ENCODE results near the gene HNRNPA1.
A peak's percentile ranks its signal among the peaks of the same experiment; 100 is the strongest.
"Not testable (repeated sequence)": the region's sequence is repeated elsewhere in the genome, so short reads cannot be mapped to it uniquely, and the experiment has no call there.

The HNRNPA1 gene

DNA sequence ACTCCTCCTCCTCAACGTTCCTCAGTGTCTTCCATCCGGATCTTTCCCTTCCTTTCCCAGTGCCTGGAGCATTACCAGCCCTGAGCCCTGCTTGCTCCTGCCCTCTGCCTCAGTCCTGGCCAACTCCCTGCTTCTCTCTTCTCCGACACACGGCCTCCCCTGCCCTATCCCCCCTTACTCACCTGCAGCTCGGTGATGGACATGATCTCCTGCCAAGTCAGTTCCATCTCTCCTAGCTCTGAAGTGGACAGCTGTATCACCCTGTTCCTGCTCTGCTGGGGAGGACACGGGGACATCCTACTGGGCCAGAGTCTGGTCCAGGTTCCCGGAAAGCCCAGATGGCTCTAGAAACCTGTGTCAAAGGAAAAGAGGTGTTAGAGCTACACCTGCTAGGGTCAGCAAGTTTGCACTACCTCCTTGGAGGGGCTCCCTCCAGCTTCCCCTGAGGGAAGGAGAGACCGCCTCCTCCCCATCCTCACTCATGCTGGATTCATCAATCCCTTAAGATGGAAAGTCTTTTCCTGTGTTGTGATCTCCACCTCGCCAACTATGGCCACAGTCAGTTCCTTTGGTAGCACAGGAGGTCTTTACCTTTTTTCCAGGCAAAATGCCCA is 14.5 kb downstream of the HNRNPA1 start:
- intact Hi-C loops (cut with DNase I): loop anchor here (5.0 kb wide), 1 partner anchor 72 kb away; no protein-coding TSS in a partner anchor
- no peak for DNase-seq

DNA sequence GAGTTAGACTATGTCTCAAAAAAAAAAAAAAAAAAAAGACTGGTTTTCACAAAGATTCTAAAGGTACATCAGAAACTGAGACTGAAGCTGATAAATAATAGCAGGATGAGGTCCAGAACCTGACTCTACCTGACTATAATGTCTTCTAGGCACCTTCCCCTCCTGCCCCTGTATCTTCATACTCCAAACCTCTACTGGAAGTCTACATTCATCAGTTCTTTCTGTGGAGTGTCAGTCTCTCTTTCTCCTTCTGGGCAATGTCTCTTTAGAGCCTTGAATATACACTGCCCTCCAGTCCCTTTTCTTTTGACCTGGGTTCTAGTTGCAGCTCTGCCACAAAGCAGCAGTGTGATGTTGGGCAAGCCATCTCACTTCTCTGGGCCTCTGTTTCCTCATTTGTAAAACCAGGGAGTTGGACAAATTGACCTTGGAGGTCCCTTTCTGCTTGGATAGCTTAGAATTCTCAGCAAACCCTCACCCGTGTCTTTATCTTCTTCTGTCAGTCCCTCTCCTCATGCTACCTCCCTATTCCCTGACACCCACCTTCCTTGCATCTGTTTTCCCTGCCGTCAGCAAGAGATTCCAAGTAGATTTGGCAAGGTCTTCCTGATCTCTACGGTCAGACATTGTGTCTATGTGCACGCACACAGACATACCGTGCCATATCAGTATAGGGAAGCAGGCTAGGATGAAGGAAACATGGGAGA is 16.0 kb downstream of the HNRNPA1 start:
- DNase-seq: no peak
- intact Hi-C loops (cut with DNase I): no loop called here

GRCh38 chr12:54298904-54299303 is 18.4 kb downstream of the HNRNPA1 start:
- intact Hi-C loops (cut with DNase I): no loop called here
- no peak for DNase-seq

- intact Hi-C loops (cut with DNase I): no loop called here
- no peak for DNase-seq
Measured at GRCh38 chr12:54299515-54300224, 19.1 kb downstream of the HNRNPA1 start.

DNA sequence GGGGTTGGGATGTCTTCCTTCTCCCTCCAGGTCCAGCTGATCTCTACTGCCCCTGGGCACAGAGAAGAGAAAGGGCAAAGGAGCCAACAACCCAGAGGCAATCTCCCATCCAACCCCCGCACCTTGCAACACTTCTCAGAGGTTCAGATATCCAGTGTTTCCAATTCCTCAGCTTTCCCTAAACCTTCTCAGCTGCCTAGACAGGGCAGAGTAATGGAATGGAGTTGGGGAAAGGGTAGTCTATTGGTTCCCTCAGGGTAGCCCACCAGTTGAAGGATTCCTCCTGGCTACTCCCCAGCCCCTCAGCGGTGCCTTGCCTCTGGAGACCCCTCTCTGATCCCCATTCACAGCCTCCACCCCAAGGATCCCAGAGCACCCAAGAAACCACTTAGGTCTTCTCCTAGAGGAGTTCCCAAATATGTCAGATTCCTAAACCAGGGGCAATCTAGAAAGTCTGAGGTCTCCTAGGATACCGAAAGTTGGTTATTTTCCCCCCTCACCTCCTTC is 19.8 kb downstream of the HNRNPA1 start:
- DNase-seq: no peak
- intact Hi-C loops (cut with DNase I): no loop called here

DNA sequence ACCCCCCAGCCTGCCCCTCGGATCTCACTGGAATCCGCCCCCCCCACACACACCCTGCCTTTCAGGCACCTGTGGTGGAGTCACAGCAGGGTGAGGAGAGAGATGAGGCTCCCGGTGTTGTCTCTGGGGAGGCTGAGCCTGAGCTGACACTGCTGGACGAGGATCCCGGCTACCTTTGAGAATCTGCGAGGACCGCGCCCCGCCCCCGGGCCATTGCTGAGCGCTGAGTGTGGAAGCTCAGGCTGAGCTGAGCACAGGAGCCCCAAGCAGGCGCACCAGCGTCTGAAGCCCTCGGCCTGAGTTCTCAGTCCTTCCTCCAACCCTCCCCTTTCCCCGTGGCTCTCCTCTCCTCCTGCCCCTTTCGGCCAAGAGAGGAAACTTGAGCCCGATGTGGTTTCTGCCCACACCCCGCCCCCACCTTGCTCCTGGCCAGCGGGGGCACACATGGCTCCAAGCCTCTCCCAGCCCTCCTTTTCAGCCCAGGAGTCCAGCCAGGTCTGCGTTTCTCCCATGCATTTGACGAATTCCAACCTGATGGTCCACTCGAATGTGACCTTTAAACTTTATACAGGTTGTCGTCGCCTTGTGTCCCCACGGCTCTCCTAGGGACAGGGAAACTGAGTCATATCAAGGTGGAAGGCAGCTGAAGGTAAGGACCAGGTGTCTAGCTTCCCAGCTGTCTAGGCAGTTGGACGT is 20.4 kb downstream of the HNRNPA1 start, which contains the start of gene NFE2:
Gene NFE2 (minus strand): TSS at position 284 of the 696 bp plus-strand sequence. CDS start 5,767 bp downstream, outside the sequence.
- intact Hi-C loops (cut with DNase I): no loop called here
- peak in 3 of 10 donors; percentile 24 to 87 (median 86) for DNase-seq

DNA sequence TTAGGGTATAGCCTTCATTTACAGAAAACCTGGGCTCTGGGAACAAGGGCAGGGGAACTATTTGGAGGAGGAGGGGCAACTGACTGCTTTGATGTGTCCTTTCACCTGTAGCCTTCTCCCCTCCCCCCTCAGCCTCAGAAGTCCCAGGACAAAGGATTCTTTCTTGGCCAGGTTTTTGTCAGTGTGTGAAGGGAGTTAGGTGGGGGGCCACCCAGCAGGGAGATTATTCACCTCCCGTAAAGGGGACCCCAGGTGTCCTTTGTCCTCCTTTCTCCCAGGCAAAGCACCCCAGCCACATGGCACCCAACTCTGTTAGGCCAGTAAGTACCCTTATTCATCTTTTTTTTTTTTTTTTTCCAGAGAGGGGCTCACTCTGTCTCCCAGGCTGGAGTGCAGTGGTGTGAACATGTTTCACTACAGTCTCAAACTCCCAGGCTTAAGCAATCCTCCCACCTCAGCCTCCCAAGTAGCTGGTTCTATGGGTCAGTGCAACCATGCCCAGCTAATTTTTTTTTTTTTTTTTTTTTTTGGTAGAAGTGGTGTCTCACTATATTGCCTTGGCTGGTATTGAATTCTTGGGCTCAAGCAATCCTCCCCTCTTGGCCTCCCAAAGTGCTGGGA is 21.0 kb downstream of the HNRNPA1 start:
- intact Hi-C loops (cut with DNase I): no loop called here
- DNase-seq: no peak

GRCh38 chr12:54303640-54304039 is 23.1 kb downstream of the HNRNPA1 start:
- intact Hi-C loops (cut with DNase I): no loop called here

GRCh38 chr12:54304187-54304810 is 23.8 kb downstream of the HNRNPA1 start:
- DNase-seq: peak in 2 of 10 donors; percentile 25 to 85
- intact Hi-C loops (cut with DNase I): no loop called here

More at GRCh38 chr12:54303640-54304039, 23.1 kb downstream of the HNRNPA1 start:
- DNase-seq: no peak

- DNase-seq: peak in 1 of 10 donors; percentile 88
- intact Hi-C loops (cut with DNase I): no loop called here
Measured at GRCh38 chr12:54306925-54307741, 26.6 kb downstream of the HNRNPA1 start.

DNA sequence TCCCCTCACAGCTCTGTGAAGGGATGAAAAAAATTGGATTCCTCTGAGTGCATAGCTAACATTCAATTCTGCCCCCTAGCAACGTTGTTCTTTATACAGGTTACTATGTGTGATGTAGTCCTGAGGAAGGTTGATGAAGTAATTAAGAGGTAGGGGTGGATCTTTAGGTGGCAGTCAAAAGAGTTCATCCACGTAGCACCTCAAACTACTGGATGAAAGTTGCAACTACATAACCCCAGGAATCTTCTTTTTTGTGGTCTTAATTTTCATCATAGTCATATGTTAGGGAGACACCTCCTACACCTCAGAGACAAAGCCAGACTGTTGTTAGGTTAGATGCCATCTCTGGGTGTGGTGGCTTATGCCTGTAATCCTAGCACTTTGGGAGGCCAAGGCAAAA is 30.5 kb downstream of the HNRNPA1 start:
- no peak for DNase-seq
- intact Hi-C loops (cut with DNase I): no loop called here

DNA sequence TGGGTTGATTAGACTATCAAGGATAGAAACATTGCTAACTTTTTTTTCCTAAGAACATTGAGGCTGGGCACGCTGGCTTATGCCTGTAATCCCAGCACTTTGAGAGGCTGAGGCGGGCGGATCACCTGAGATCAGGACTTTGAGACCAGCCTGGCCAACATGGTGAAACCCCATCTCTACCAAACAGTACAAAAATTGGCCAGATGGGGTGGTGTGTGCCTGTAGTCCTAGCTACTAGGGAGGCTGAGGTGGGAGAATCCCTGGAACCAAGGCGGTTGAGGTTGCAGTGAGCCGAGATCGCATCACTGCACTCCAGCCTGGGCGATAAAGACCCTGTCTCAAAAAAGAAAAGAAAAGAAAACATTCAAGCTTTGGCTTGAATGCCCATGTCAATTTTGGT is 31.8 kb downstream of the HNRNPA1 start:
- DNase-seq; intact Hi-C loops (cut with DNase I): not testable (repeated sequence)

- intact Hi-C loops (cut with DNase I): loop anchor here (10.0 kb wide), 1 partner anchor 67 kb away; no protein-coding TSS in a partner anchor
- no peak for DNase-seq
Measured at GRCh38 chr12:54321363-54321762, 40.8 kb downstream of the HNRNPA1 start.

GRCh38 chr12:54324617-54325441 is 44.3 kb downstream of the HNRNPA1 start, which contains the start of gene COPZ1:
Gene COPZ1, plus strand, starts transcription at chr12:54325131. Its CDS starts 33 bp downstream, at chr12:54325164.
- intact Hi-C loops (cut with DNase I): loop anchor here (1.0 to 10.0 kb wide), 3 partner anchors 34 to 105 kb away; no protein-coding TSS in a partner anchor

DNA sequence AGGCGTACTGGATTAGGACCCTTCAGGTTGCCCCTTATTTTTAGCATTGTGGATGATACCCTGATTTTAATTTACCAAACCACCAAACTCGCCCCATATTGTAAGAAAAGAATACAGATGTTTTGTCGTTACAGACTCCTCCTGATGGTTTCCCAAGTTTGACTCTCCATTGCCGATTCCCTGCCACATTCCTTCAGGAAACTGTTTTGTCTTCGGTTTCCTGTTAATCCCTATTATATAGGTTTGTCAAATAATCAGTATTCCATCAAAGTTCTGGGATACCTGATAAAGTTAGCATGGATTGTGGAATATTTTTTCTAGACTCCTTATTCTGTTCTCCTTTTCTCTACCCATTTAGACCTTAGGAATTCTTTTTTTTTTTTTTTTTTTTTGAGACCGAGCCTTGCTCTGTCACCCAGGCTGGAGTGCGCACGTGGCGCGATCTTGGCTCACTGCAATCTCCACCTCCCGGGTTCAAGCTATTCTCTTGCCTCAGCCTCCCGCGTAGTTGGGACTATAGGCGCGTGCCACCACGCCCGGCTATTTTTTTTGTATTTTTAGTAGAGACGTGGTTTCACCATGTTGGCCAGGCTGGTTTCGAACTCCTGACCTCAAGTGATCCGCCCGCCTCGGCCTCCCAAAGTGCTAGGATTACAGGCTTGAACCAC is 45.0 kb downstream of the HNRNPA1 start:
- intact Hi-C loops (cut with DNase I): loop anchor here (1.0 to 10.0 kb wide), 2 partner anchors 34 to 71 kb away; no protein-coding TSS in a partner anchor
- DNase-seq: not testable (repeated sequence)

More at GRCh38 chr12:54324617-54325441, 44.3 kb downstream of the HNRNPA1 start, which contains the start of gene COPZ1:
- DNase-seq: peak; percentile 91 to 99 (median 94)

- no peak for DNase-seq
- intact Hi-C loops (cut with DNase I): loop anchor here (10.0 kb wide), 1 partner anchor 74 kb away; no protein-coding TSS in a partner anchor
Measured at GRCh38 chr12:54328595-54329337, 48.2 kb downstream of the HNRNPA1 start.

All from posterior cingulate gyrus (tissue), 11 donors.